GM12878 (cell line): ENCODE results near the gene IREB2. TPM values are rescaled to one million over a fixed set of nuclear protein-coding genes. Genes with fewer than 3 reads are reported as not detected.

Experiments used
- ATAC-seq: fragments of 200-7000 bp; cut with Tn5 transposase; 3 replicates; pipeline ENCODE4 v1.9.1; 2020; ENCODE audit warnings: mild to moderate bottlenecking, moderate library complexity
- BruUV-seq: library from RNA; stranded (reverse); fragments of 400-500 nt; replicated peaks from 2 replicates; lab custom pipeline; 2021; lab: Mats Ljungman, UMichigan
- CTCF ChIA-PET: fragments of 300-600 bp; sonication (Branson Sonifier 250); formaldehyde crosslinking; extraction: SDS; loops from one replicate; lab custom pipeline; 2021; ENCODE audit warnings: inconsistent platforms; lab: Yijun Ruan, JAX
- POLR2A ChIA-PET: fragments of 350-600 bp; formaldehyde crosslinking; extraction: SDS; loops from one replicate; lab custom pipeline; 2021; ENCODE audit warnings: inconsistent platforms; lab: Charles Lee
- RAD21 ChIA-PET: fragments of 300-600 bp; sonication (Branson Sonifier 250); formaldehyde crosslinking; loops from one replicate; lab custom pipeline; 2023; ENCODE audit warnings: antibody characterized with exemption; ENCODE audit not compliant: unreplicated experiment; lab: Charles Lee
- SMC1A ChIA-PET: fragments of 300-600 bp; sonication (Branson Sonifier 250); formaldehyde crosslinking; loops from one replicate; lab custom pipeline; 2023; ENCODE audit not compliant: unreplicated experiment, uncharacterized antibody; lab: Charles Lee
- DNase-seq: peaks from one replicate; pipeline ENCODE4 v3.0.0-alpha.2; 2011; ENCODE audit warnings: low read depth, low spot score
- FAIRE-seq: peaks from 3 replicates; lab custom pipeline; 2011; peaks lifted over from hg19 to GRCh38; lab: Jason Lieb, UNC
- H2AFZ ChIP-seq: 2 replicates; pipeline ENCODE4 v1.6.0; 2011; ENCODE audit warnings: low read depth, low read length, control low read depth; ENCODE audit not compliant: control insufficient read depth
- H3K27ac ChIP-seq: 2 replicates; pipeline ENCODE4 v1.5.1; 2011; ENCODE audit warnings: control low read depth; ENCODE audit not compliant: control insufficient read depth, insufficient read depth
- H3K27me3 ChIP-seq, 2 experiments: replicated peaks in 1 of 2; 2 replicates each; pipeline versions ENCODE4 v1.6.0 to v1.6.1; 2011; ENCODE audit warnings: low read length in 1 of 2; ENCODE audit not compliant: control insufficient read depth in 2 of 2, insufficient read depth in 2 of 2
- H3K36me3 ChIP-seq, 2 experiments: 2 replicates each; pipeline ENCODE4 v1.5.1; 2011; ENCODE audit warnings: low read length in 1 of 2; ENCODE audit not compliant: control insufficient read depth in 2 of 2, insufficient read depth in 2 of 2
- H3K4me1 ChIP-seq: 2 replicates; pipeline ENCODE4 v1.6.1; 2011; ENCODE audit warnings: mild to moderate bottlenecking, low read length, moderate library complexity, mixed read lengths; ENCODE audit not compliant: control insufficient read depth, insufficient read depth
- H3K4me2 ChIP-seq: 2 replicates; pipeline ENCODE4 v1.6.0; 2011; ENCODE audit warnings: control low read depth; ENCODE audit not compliant: control insufficient read depth, insufficient read depth
- H3K4me3 ChIP-seq: fragments of 200-600 bp; sonication (generic); 2 replicates; pipeline ENCODE4 v1.5.1; 2016
- H3K79me2 ChIP-seq: 2 replicates; pipeline ENCODE4 v1.6.0; 2011; ENCODE audit warnings: low read length; ENCODE audit not compliant: control insufficient read depth, insufficient read depth
- H3K9ac ChIP-seq: 2 replicates; pipeline ENCODE4 v1.8.0; 2011; ENCODE audit warnings: low read length, control low read depth, mixed read lengths; ENCODE audit not compliant: control insufficient read depth, insufficient read depth
- H3K9me3 ChIP-seq: replicated peaks from 3 replicates; pipeline ENCODE4 v1.5.1; 2011; ENCODE audit warnings: mild to moderate bottlenecking, low read length; ENCODE audit not compliant: control insufficient read depth, insufficient read depth
- H4K20me1 ChIP-seq: 2 replicates; pipeline ENCODE4 v1.6.0; 2011; ENCODE audit not compliant: control insufficient read depth, insufficient read depth
- BMI1 ChIP-seq: fragments of 450-650 bp; IDR thresholded peaks from 2 replicates; pipeline ENCODE4 v1.6.1; 2016; ENCODE audit warnings: mild to moderate bottlenecking, moderate library complexity, borderline replicate concordance
- CEBPZ ChIP-seq: fragments of 150-350 bp; IDR thresholded peaks from 2 replicates; pipeline ENCODE4 v1.6.1; 2016; ENCODE audit warnings: low read depth, low read length
- EZH2 ChIP-seq: IDR thresholded peaks from 2 replicates; pipeline ENCODE4 v1.6.1; 2012; ENCODE audit warnings: low read depth, mild to moderate bottlenecking, control low read depth, inconsistent platforms, low read length, borderline replicate concordance; ENCODE audit not compliant: control insufficient read depth
- IRF4 ChIP-seq: IDR thresholded peaks from 2 replicates; pipeline ENCODE4 v1.6.1; 2011; ENCODE audit warnings: low read depth, low read length
- MYC ChIP-seq: IDR thresholded peaks from 2 replicates; pipeline ENCODE4 v1.6.1; 2011; ENCODE audit warnings: mild to moderate bottlenecking, low read length, moderate library complexity, inconsistent platforms; ENCODE audit not compliant: insufficient read depth, insufficient replicate concordance, insufficient read length, severe bottlenecking
- PML ChIP-seq: IDR thresholded peaks from 2 replicates; pipeline ENCODE4 v1.6.1; 2012; ENCODE audit warnings: low read length, inconsistent platforms
- POLR2AphosphoS2 ChIP-seq: IDR thresholded peaks from 2 replicates; pipeline ENCODE4 v1.6.1; 2011; ENCODE audit warnings: low read depth, mild to moderate bottlenecking, low read length, improper control_type of control experiment, moderate library complexity
- RB1 ChIP-seq: fragments of 450-650 bp; formaldehyde crosslinking; IDR thresholded peaks from 2 replicates; pipeline ENCODE4 v1.6.1; 2017; ENCODE audit warnings: mild to moderate bottlenecking, borderline replicate concordance
- RFX5 ChIP-seq: IDR thresholded peaks from 2 replicates; pipeline ENCODE4 v1.6.1; 2011; ENCODE audit warnings: low read depth, low read length, improper control_type of control experiment
- SUPT20H ChIP-seq: IDR thresholded peaks from 2 replicates; pipeline ENCODE4 v1.6.1; 2011; ENCODE audit warnings: low read depth, mild to moderate bottlenecking, low read length, moderate library complexity, borderline replicate concordance; ENCODE audit not compliant: control insufficient read depth
- TBL1XR1 ChIP-seq: IDR thresholded peaks from 2 replicates; pipeline ENCODE4 v1.6.1; 2012; ENCODE audit warnings: low read depth, low read length, improper control_type of control experiment
- TCF12 ChIP-seq: IDR thresholded peaks from 2 replicates; pipeline ENCODE4 v1.6.1; 2011; ENCODE audit warnings: low read depth, mild to moderate bottlenecking, low read length
- TCF3 ChIP-seq: IDR thresholded peaks from 2 replicates; pipeline ENCODE4 v1.6.1; 2012; ENCODE audit warnings: low read depth, mild to moderate bottlenecking, low read length, borderline replicate concordance; ENCODE audit not compliant: insufficient read depth
- ZNF217 ChIP-seq: fragments of 450-650 bp; IDR thresholded peaks from 2 replicates; pipeline ENCODE4 v1.6.1; 2017; ENCODE audit warnings: antibody characterized with exemption, mild to moderate bottlenecking
- WGBS: methylation state at CpG from one replicate; pipeline ENCODE4 v1.1.6; 2016; ENCODE audit warnings: low lambda C conversion rate; ENCODE audit not compliant: insufficient replicate concordance, insufficient coverage; ENCODE audit errors: missing lambda C conversion rate; 5-methylcytosine and 5-hydroxymethylcytosine counted together
- in situ Hi-C: fragments of 300-500 bp; cut with MboI; formaldehyde crosslinking; loops from 9 replicates; pipeline ENCODE4 v1.14.3; 2018; ENCODE audit warnings: mixed read lengths
- intact Hi-C: fragments of 100-400 bp; cut with micrococcal nuclease; formaldehyde crosslinking; loops from one replicate; pipeline ENCODE4 v1.14.2; 2022; ENCODE audit not compliant: unreplicated experiment
- polyA plus RNA-seq, 11 experiments: library from polyadenylated mRNA; depleted of rRNA in 4 of 11; unstranded in 6 of 11; stranded (reverse) in 5 of 11; fragments of >200 nt; fragmentation: Nextera tagmentation in 4 of 11; fragmentation: Illumina TruSeq in 1 of 11; extraction: Ambion mirVana in 4 of 11; extraction: Trizol in 1 of 11; gene quantifications; 1 replicate in 1 of 11; 2 replicates in 10 of 11; pipeline versions ENCODE4 v1.2.1 to v1.2.3, GENCODE V29; 2011 to 2016; ENCODE audit warnings: inconsistent platforms in 2 of 11, missing spikeins in 2 of 11, low read depth in 1 of 11
- total RNA-seq, 4 experiments: library from RNA; depleted of rRNA in 3 of 4; stranded (reverse); fragments of >200 nt in 3 of 4; fragmentation: Illumina TruSeq in 1 of 4; extraction: Trizol in 1 of 4; gene quantifications; 2 replicates each; pipeline versions ENCODE4 v1.2.1 to v1.2.3, GENCODE V29; 2013 to 2021

IREB2 gene
- total and polyA plus RNA-seq, 10 of the 15 experiments (the other 5 are each of a cell fraction or from before 2014, with no cell fraction given): 13.0 to 52.4 (median 24.4) TPM

DNA sequence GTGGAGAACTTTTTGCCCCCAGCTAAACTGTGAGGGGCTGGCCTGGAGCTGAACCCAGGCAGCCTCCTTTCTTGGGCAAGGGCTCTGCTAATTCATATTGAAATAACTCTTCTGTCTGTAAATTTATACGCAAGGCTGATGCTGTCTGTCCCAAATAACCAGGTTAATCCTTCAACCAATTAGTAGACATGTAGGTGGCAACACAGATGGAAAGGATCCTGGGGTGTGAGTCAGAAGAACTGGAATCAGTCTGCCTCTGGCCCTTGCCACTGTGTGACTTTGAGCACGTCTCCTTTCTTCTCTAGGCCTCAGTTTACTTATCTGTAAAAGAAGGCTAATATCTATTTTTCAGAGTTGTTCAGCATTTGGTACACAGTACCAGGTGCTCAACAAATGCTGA is 48.3 kb upstream of the IREB2 start:
- Histone ChIP-seq H3K4me1 (no peaks in the 10 kb centered on the region), H3K27ac (no peak overlapping the region), H3K27me3 (peaks cover 0 to 1% of the 10 kb centered on the region in 2 experiments; a peak in 2 of 4 replicates), H3K9ac (no peak overlapping the region), H3K36me3 (no peaks in the 10 kb centered on the region), H4K20me1 (no peaks in the 10 kb centered on the region), H3K9me3 (no peaks in the 10 kb centered on the region), H3K4me3 (no peak overlapping the region), H2AFZ (no peak overlapping the region), H3K79me2 (no peaks in the 10 kb centered on the region), H3K4me2 (no peak overlapping the region)
- WGBS: 6% methylated on average over 2 of the region's 2 CpGs
- BruUV-seq: no TSS peak
- ChIA-PET RAD21 (no interaction called here), CTCF (no interaction called here), POLR2A (no interaction called here), SMC1A (no interaction called here)
- TF ChIP-seq BMI1: no peak
- in situ Hi-C loops: no loop called here
- DNase-seq (no peak), FAIRE-seq (no peak), ATAC-seq (no peak)
- intact Hi-C loops: no loop called here

DNA sequence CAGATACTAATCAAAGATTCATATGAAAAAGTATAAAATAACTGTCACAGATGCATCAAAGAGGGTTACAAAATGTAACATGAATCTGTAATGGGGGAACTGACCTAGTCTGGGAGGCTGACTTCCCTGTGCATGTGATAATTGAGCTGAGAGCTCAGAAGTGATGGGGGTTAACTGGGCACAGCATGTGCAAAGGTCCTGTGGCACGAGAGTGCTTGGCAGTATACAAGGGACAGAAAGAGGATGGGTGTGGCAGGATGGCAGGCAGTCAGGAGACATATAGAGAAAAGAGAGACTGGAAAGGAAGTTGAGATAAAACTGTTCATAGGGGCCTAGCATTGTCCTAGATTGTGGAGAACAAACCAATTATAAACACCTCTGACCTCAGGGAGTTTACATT is 47.8 kb upstream of the IREB2 start:
- Histone ChIP-seq H3K36me3 (no peaks in the 10 kb centered on the region), H3K4me2 (no peak overlapping the region), H4K20me1 (no peaks in the 10 kb centered on the region), H3K27me3 (peaks cover 0 to 1% of the 10 kb centered on the region in 2 experiments; a peak in 2 of 4 replicates), H3K9ac (no peak overlapping the region), H2AFZ (no peak overlapping the region), H3K4me1 (no peaks in the 10 kb centered on the region), H3K4me3 (no peak overlapping the region), H3K27ac (no peak overlapping the region), H3K9me3 (no peaks in the 10 kb centered on the region), H3K79me2 (no peaks in the 10 kb centered on the region)
- ChIA-PET RAD21 (no interaction called here), POLR2A (no interaction called here), CTCF (no interaction called here), SMC1A (no interaction called here)
- FAIRE-seq (no peak), ATAC-seq (no peak), DNase-seq (no peak)
- in situ Hi-C loops (no loop called here), intact Hi-C loops (no loop called here)
- 0% methylated on average over 1 of the region's 1 CpG for WGBS
- no TSS peak for BruUV-seq
- TF ChIP-seq TCF12: no peak
- TF ChIP-seq RFX5: no peak
- no peak for TF ChIP-seq TBL1XR1
- no peak for TF ChIP-seq IRF4
- TF ChIP-seq TCF3: no peak
- no peak for TF ChIP-seq PML
- no peak for TF ChIP-seq ZNF217
- no peak for TF ChIP-seq EZH2
- TF ChIP-seq POLR2AphosphoS2: no peak
- no peak for TF ChIP-seq MYC
- no peak for TF ChIP-seq RB1
- TF ChIP-seq SUPT20H: no peak
- TF ChIP-seq CEBPZ: no peak
